ENCODE results near the gene P2RY2.

GRCh38 chr11:73233211-73233610 is 15.1 kb downstream of the P2RY2 start:
- no peak for TF ChIP-seq CTCF (IDR thresholded peaks at IDR 0.05; ENCODE audit: low read depth, low read length, poor library complexity, severe bottlenecking)
- no peak for TF ChIP-seq EZH2phosphoT487 (IDR thresholded peaks at IDR 0.05; ENCODE audit: borderline replicate concordance, low read length)

Data from DOHH2 (cell line).